HepG2 (cell line): ENCODE measurements around the gene PPP1R15B. TPM values are rescaled to one million over a fixed set of nuclear protein-coding genes. Genes with fewer than 3 reads are reported as not detected.

Experiments
- ATAC-seq: fragments of 200-7000 bp; cut with Tn5 transposase; 3 replicates; pipeline ENCODE4 v1.9.1; 2020; ENCODE audit warnings: mild to moderate bottlenecking, moderate library complexity
- BruUV-seq: library from RNA; stranded (reverse); fragments of 400-500 nt; replicated peaks from 2 replicates; lab custom pipeline; 2021; lab: Mats Ljungman, UMichigan
- CTCF ChIA-PET: fragments of 300-600 bp; formaldehyde crosslinking; extraction: SDS; loops from one replicate; lab custom pipeline; 2021; ENCODE audit warnings: low total read pairs, inconsistent platforms, low intra/inter-chr PET ratio; lab: Yijun Ruan, JAX
- POLR2A ChIA-PET: fragments of 350-600 bp; sonication (Branson Sonifier 250); formaldehyde crosslinking; loops from one replicate; lab custom pipeline; 2020; ENCODE audit warnings: antibody characterized with exemption, inconsistent platforms; lab: Yijun Ruan, JAX
- DNase-seq: peaks from one replicate; pipeline ENCODE4 v3.0.0-alpha.2; 2015; ENCODE audit warnings: low spot score
- FAIRE-seq: peaks from 3 replicates; lab custom pipeline; 2011; peaks lifted over from hg19 to GRCh38; lab: Jason Lieb, UNC
- H2AFZ ChIP-seq: one replicate; pipeline ENCODE4 v1.6.1; 2011; ENCODE audit warnings: low read length, inconsistent platforms
- H3K27ac ChIP-seq: fragments of 300-600 bp; 3 replicates; pipeline ENCODE4 v1.8.0; 2011; ENCODE audit warnings: mixed run types, mild to moderate bottlenecking, mixed read lengths, low read length, inconsistent platforms; ENCODE audit not compliant: insufficient read depth; ENCODE audit errors: extremely low read length
- H3K27me3 ChIP-seq, 2 experiments: fragments of 200-600 bp in 1 of 2; 2 replicates in 1 of 2; 3 replicates in 1 of 2; pipeline versions ENCODE4 v1.6.0 to v1.8.0; 2011; ENCODE audit warnings: low read length in 2 of 2, mild to moderate bottlenecking in 2 of 2, moderate library complexity in 2 of 2, inconsistent platforms in 1 of 2; ENCODE audit not compliant: insufficient read depth in 2 of 2, control insufficient read depth in 1 of 2
- H3K36me3 ChIP-seq, 2 experiments: fragments of 200-600 bp in 1 of 2; replicated peaks in 1 of 2; 2 replicates in 1 of 2; 3 replicates in 1 of 2; pipeline versions ENCODE4 v1.5.1 to v1.8.0; 2011; ENCODE audit warnings: low read length in 2 of 2, inconsistent platforms in 1 of 2; ENCODE audit not compliant: insufficient read depth in 2 of 2, control insufficient read depth in 1 of 2
- H3K4me1 ChIP-seq: 2 replicates; pipeline ENCODE4 v1.5.1; 2012; ENCODE audit warnings: low read length, inconsistent platforms; ENCODE audit not compliant: insufficient read depth
- H3K4me2 ChIP-seq: 2 replicates; pipeline ENCODE4 v1.6.0; 2011; ENCODE audit warnings: low read depth, low read length, inconsistent platforms
- H3K4me3 ChIP-seq, 3 experiments: fragments of 200-600 bp in 1 of 3; sonication (generic), shearing (Covaris generic) in 1 of 3; replicated peaks in 1 of 3; 2 replicates each; pipeline ENCODE4 v1.5.1; 2011 to 2016; ENCODE audit warnings: low read length in 3 of 3, inconsistent platforms in 2 of 3, low read depth in 2 of 3, mild to moderate bottlenecking in 2 of 3, control low read depth in 1 of 3, mixed read lengths in 1 of 3; ENCODE audit not compliant: insufficient read depth in 1 of 3
- H3K79me2 ChIP-seq: one replicate; pipeline ENCODE4 v1.6.1; 2011; ENCODE audit warnings: low read length, inconsistent platforms; ENCODE audit not compliant: insufficient read depth
- H3K9ac ChIP-seq: 2 replicates; pipeline ENCODE4 v1.6.0; 2011; ENCODE audit warnings: mild to moderate bottlenecking, low read depth, low read length, inconsistent platforms; ENCODE audit not compliant: insufficient read depth
- H3K9me3 ChIP-seq: 2 replicates; pipeline ENCODE4 v1.5.1; 2012; ENCODE audit warnings: mild to moderate bottlenecking, low read length
- H4K20me1 ChIP-seq: 2 replicates; pipeline ENCODE4 v1.6.0; 2011; ENCODE audit warnings: inconsistent platforms, mild to moderate bottlenecking, low read length, moderate library complexity; ENCODE audit not compliant: insufficient read depth
- ATF7 ChIP-seq, 2 experiments: fragments of 450-650 bp in 1 of 2; sonication (generic) in 1 of 2; formaldehyde crosslinking in 1 of 2; IDR thresholded peaks; 2 replicates each; pipeline versions ENCODE4 v1.4.0 to v1.6.1; 2016 to 2020; ENCODE audit warnings: antibody characterized with exemption in 1 of 2, mild to moderate bottlenecking in 1 of 2, missing genetic modification reagents in 1 of 2
- BORCS8-MEF2B ChIP-seq: sonication (generic); formaldehyde crosslinking; IDR thresholded peaks from 2 replicates; pipeline ENCODE4 v1.8.0; 2022; ENCODE audit warnings: mild to moderate bottlenecking, missing genetic modification reagents
- FOXA1 ChIP-seq, 2 experiments: fragments of 450-650 bp in 1 of 2; sonication (generic) in 1 of 2; formaldehyde crosslinking in 1 of 2; IDR thresholded peaks; 2 replicates each; pipeline versions ENCODE4 v1.4.0 to v1.6.1; 2016 to 2020; ENCODE audit warnings: missing genetic modification reagents in 1 of 2
- FOXO1 ChIP-seq: sonication (generic); formaldehyde crosslinking; IDR thresholded peaks from 2 replicates; pipeline ENCODE4 v1.4.0; 2020; ENCODE audit warnings: missing genetic modification reagents
- FUBP1 ChIP-seq: sonication (generic); formaldehyde crosslinking; IDR thresholded peaks from 2 replicates; pipeline ENCODE4 v1.5.1; 2020; ENCODE audit warnings: missing genetic modification reagents, mild to moderate bottlenecking, borderline replicate concordance
- KLF15 ChIP-seq: sonication (generic); formaldehyde crosslinking; IDR thresholded peaks from 2 replicates; pipeline ENCODE4 v1.8.1; 2023; ENCODE audit warnings: borderline replicate concordance, mild to moderate bottlenecking, inconsistent platforms, missing genetic modification reagents, mixed read lengths
- MAF1 ChIP-seq: sonication (generic); formaldehyde crosslinking; IDR thresholded peaks from 2 replicates; pipeline ENCODE4 v1.5.0; 2020; ENCODE audit warnings: missing genetic modification reagents, borderline replicate concordance
- MIXL1 ChIP-seq: IDR thresholded peaks from 2 replicates; pipeline ENCODE4 v1.6.1; 2016
- NKX3-1 ChIP-seq: sonication (generic); formaldehyde crosslinking; IDR thresholded peaks from 2 replicates; pipeline ENCODE4 v1.5.0; 2020; ENCODE audit warnings: missing genetic modification reagents
- TOE1 ChIP-seq: sonication (generic); formaldehyde crosslinking; IDR thresholded peaks from 2 replicates; pipeline ENCODE4 v1.4.0; 2020; ENCODE audit warnings: mild to moderate bottlenecking, missing genetic modification reagents
- ZBTB40 ChIP-seq, 2 experiments: fragments of 450-650 bp in 1 of 2; sonication (generic) in 1 of 2; formaldehyde crosslinking in 1 of 2; IDR thresholded peaks; 2 replicates each; pipeline versions ENCODE4 v1.6.1 to v1.8.0; 2016 to 2022; ENCODE audit warnings: antibody characterized with exemption in 1 of 2, mild to moderate bottlenecking in 1 of 2, missing genetic modification reagents in 1 of 2
- ZNF367 ChIP-seq: sonication (generic); formaldehyde crosslinking; IDR thresholded peaks from 2 replicates; pipeline ENCODE4 v1.4.0; 2020; ENCODE audit warnings: missing genetic modification reagents, borderline replicate concordance
- ZNF556 ChIP-seq: sonication (generic); formaldehyde crosslinking; IDR thresholded peaks from 2 replicates; pipeline ENCODE4 v1.4.0; 2020; ENCODE audit warnings: mild to moderate bottlenecking, missing genetic modification reagents, borderline replicate concordance
- ZNF7 ChIP-seq: IDR thresholded peaks from 2 replicates; pipeline ENCODE4 v1.6.1; 2016; ENCODE audit warnings: missing biosample characterization, missing genetic modification reagents
- WGBS: methylation state at CpG from one replicate; pipeline ENCODE4 v1.1.6; 2017; ENCODE audit warnings: low lambda C conversion rate; 5-methylcytosine and 5-hydroxymethylcytosine counted together
- in situ Hi-C: cut with HindIII; loops from 2 replicates; pipeline ENCODE4 v1.10.0; 2017; ENCODE audit warnings: low pct_unique_long_range_greater_than_20kb; ENCODE audit not compliant: extremely low pct_ligation_motif_present
- intact Hi-C: fragments of 100-400 bp; cut with micrococcal nuclease; formaldehyde crosslinking; loops from one replicate; pipeline ENCODE4 v1.10.0; 2022; ENCODE audit not compliant: unreplicated experiment
- polyA plus RNA-seq, 8 experiments: library from polyadenylated mRNA; depleted of rRNA in 3 of 8; stranded (reverse) in 7 of 8; unstranded in 1 of 8; fragments of >200 nt; fragmentation: Illumina TruSeq in 4 of 8; extraction: Trizol in 4 of 8; gene quantifications; 2 replicates each; pipeline versions ENCODE4 v1.2.1 to v1.2.3, GENCODE V29; 2011 to 2016; ENCODE audit warnings: low read depth in 4 of 8, missing spikeins in 1 of 8, mixed read lengths in 1 of 8; ENCODE audit not compliant: insufficient read depth in 1 of 8
- total RNA-seq, 5 experiments: library from RNA; depleted of rRNA; stranded (reverse); fragments of >200 nt; fragmentation: Illumina TruSeq; extraction: Trizol; gene quantifications; 2 replicates each; pipeline ENCODE4 v1.2.3, GENCODE V29; 2016; ENCODE audit warnings: low read depth in 1 of 5

The PPP1R15B gene
- total and polyA plus RNA-seq, 2 of the 13 experiments (the other 11 are each of a cell fraction or from before 2014, with no cell fraction given), result 13.4 to 23.8 TPM

GRCh38 chr1:204406621-204407020 is 5.0 kb downstream of the PPP1R15B start:
- Histone ChIP-seq H3K4me1 (peaks cover 31% of the 10 kb centered on the region), H2AFZ (no peak overlapping the region), H3K4me3 (peak overlapping the region; percentile 95 to 99 (median 98)), H3K79me2 (peaks cover 93% of the 10 kb centered on the region), H3K9me3 (no peaks in the 10 kb centered on the region), H3K27me3 (no peaks in the 10 kb centered on the region; a peak in 1 of 5 replicates), H3K9ac (peak overlapping the region; percentile 98; the same call in 1 of the 2 replicates), H3K4me2 (peak overlapping the region; percentile 81), H3K27ac (no peak overlapping the region), H4K20me1 (peaks cover 67% of the 10 kb centered on the region), H3K36me3 (peaks cover 5 to 21% of the 10 kb centered on the region in 2 experiments; a peak in 3 of 5 replicates)
- in situ Hi-C loops (no loop called here), intact Hi-C loops (no loop called here)
- no peak for ATAC-seq
- POLR2A ChIA-PET, result interaction anchor here (1.9 kb wide), 1 partner anchor 8 kb away, joined by 11 read pairs; no protein-coding TSS in a partner anchor
- BruUV-seq, result no TSS peak
- no peak for DNase-seq
- CTCF ChIA-PET, result no interaction called here
- WGBS, result 63% methylated on average over 4 of the region's 4 CpGs
- FAIRE-seq, result no peak
- no peak for TF ChIP-seq FUBP1
- TF ChIP-seq KLF15 (CRISPR knock-in tag), result no peak
- TF ChIP-seq MIXL1, result no peak
- TF ChIP-seq NKX3-1 (CRISPR knock-in tag), result no peak
- no peak for TF ChIP-seq ZNF367 (CRISPR knock-in tag)
- TF ChIP-seq BORCS8-MEF2B, result no peak
- TF ChIP-seq FOXA1 (IDR thresholded peaks at IDR 0.05), result no peak
- no peak for TF ChIP-seq FOXA1 (CRISPR knock-in tag; IDR thresholded peaks at IDR 0.05)
- TF ChIP-seq ZNF7 (CRISPR knock-in tag), result no peak
- TF ChIP-seq ZBTB40 (IDR thresholded peaks at IDR 0.05), result no peak
- no peak for TF ChIP-seq ZBTB40 (CRISPR knock-in tag; IDR thresholded peaks at IDR 0.05)
- no peak for TF ChIP-seq ZNF556 (CRISPR knock-in tag)
- no peak for TF ChIP-seq FOXO1 (CRISPR knock-in tag)
- TF ChIP-seq MAF1 (CRISPR knock-in tag), result no peak
- no peak for TF ChIP-seq ATF7 (IDR thresholded peaks at IDR 0.05)
- TF ChIP-seq ATF7 (CRISPR knock-in tag; IDR thresholded peaks at IDR 0.05), result no peak
- TF ChIP-seq TOE1, result no peak
